Measurements from ENCODE around the gene GNG12.

The GNG12 gene

DNA sequence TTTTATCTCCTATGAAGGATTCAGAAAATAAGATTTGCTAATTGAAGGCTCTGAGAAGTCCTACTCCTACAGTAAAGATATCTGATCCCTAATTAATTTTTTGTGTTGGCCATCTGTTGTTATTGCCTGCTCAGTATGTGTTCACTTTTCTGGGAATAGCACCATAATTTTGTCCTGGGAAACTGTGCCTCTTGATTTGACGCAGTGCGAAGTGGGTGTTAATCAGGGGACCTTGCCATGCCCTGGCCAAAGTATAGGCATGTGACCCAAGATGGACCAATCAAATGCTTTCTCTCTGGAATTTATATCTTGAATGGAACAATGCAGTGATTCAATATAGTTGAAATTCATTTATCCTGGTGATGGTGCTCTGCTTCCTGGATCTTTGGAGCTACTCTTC lies 30.4 kb upstream of the GNG12 start:
- TF ChIP-seq, protein P1, sequence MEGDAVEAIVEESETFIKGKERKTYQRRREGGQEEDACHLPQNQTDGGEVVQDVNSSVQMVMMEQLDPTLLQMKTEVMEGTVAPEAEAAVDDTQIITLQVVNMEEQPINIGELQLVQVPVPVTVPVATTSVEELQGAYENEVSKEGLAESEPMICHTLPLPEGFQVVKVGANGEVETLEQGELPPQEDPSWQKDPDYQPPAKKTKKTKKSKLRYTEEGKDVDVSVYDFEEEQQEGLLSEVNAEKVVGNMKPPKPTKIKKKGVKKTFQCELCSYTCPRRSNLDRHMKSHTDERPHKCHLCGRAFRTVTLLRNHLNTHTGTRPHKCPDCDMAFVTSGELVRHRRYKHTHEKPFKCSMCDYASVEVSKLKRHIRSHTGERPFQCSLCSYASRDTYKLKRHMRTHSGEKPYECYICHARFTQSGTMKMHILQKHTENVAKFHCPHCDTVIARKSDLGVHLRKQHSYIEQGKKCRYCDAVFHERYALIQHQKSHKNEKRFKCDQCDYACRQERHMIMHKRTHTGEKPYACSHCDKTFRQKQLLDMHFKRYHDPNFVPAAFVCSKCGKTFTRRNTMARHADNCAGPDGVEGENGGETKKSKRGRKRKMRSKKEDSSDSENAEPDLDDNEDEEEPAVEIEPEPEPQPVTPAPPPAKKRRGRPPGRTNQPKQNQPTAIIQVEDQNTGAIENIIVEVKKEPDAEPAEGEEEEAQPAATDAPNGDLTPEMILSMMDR (IDR thresholded peaks at IDR 0.05; ENCODE audit: insufficient read depth, low read length, poor library complexity, severe bottlenecking) = no peak
- H3K4me2 ChIP-seq (ENCODE audit: low read depth, low read length, poor library complexity, severe bottlenecking) = no peak overlapping the region
- H3K36me3 ChIP-seq (ENCODE audit: low read length) = no peaks in the 10 kb centered on the region
- no peak overlapping the region for H2AFZ ChIP-seq (ENCODE audit: low read depth, low read length, severe bottlenecking)
- no peaks in the 10 kb centered on the region for H3F3A ChIP-seq (ENCODE audit: insufficient read depth)
- no peaks in the 10 kb centered on the region for H3K9me3 ChIP-seq (ENCODE audit: insufficient read depth, low read length)
- H3K4me3 ChIP-seq (ENCODE audit: insufficient read depth, low read length, poor library complexity, severe bottlenecking) = no peak overlapping the region
- H3K9me2 ChIP-seq (replicated peaks; ENCODE audit: insufficient read depth, low read length) = no peaks in the 10 kb centered on the region
- H3K9ac ChIP-seq (ENCODE audit: low read length) = no peak overlapping the region
- H3K79me2 ChIP-seq (ENCODE audit: insufficient read depth, low read length) = no peaks in the 10 kb centered on the region
- no peaks in the 10 kb centered on the region for H4K20me1 ChIP-seq (ENCODE audit: low read depth, low read length)
- H3K27ac ChIP-seq (ENCODE audit: low read depth, low read length) = no peak overlapping the region
- H3K27me3 ChIP-seq (ENCODE audit: low read length) = no peaks in the 10 kb centered on the region

DNA sequence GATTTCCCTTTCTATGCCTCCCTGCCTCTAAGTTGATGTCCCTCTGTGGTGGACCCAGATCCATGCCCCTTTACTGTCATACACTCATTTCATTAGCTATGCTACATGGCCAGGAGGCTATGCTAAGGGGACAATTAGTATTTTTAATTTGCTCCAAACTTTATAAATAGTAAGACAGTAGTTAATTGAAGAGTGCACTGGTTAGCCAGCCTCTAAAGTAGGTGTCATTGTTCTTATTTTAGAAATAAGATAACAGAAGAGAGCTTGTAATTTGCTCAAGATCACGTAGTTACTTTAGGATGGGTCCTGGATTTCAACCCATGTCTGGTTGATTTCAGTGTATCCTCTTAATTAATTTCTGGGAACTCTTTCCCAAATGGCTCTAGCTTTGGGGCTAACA lies 29.4 kb upstream of the GNG12 start:
- H3K36me3 ChIP-seq (ENCODE audit: low read length) = no peaks in the 10 kb centered on the region
- H3K9ac ChIP-seq (ENCODE audit: low read length) = no peak overlapping the region
- H3F3A ChIP-seq (ENCODE audit: insufficient read depth) = no peaks in the 10 kb centered on the region
- no peaks in the 10 kb centered on the region for H3K9me3 ChIP-seq (ENCODE audit: insufficient read depth, low read length)
- H3K79me2 ChIP-seq (ENCODE audit: insufficient read depth, low read length) = no peaks in the 10 kb centered on the region
- H3K27ac ChIP-seq (ENCODE audit: low read depth, low read length) = no peak overlapping the region
- no peaks in the 10 kb centered on the region for H3K27me3 ChIP-seq (ENCODE audit: low read length)
- no peak for TF ChIP-seq EZH2phosphoT487 (conservative IDR thresholded peaks at IDR 0.05; ENCODE audit: low read length)
- TF ChIP-seq, protein P1 (IDR thresholded peaks at IDR 0.05; ENCODE audit: insufficient read depth, low read length, poor library complexity, severe bottlenecking) = no peak
- no peaks in the 10 kb centered on the region for H4K20me1 ChIP-seq (ENCODE audit: low read depth, low read length)
- no peak overlapping the region for H2AFZ ChIP-seq (ENCODE audit: low read depth, low read length, severe bottlenecking)
- H3K4me3 ChIP-seq (ENCODE audit: insufficient read depth, low read length, poor library complexity, severe bottlenecking) = no peak overlapping the region
- H3K4me2 ChIP-seq (ENCODE audit: low read depth, low read length, poor library complexity, severe bottlenecking) = no peak overlapping the region
- no peaks in the 10 kb centered on the region for H3K9me2 ChIP-seq (replicated peaks; ENCODE audit: insufficient read depth, low read length)

DNA sequence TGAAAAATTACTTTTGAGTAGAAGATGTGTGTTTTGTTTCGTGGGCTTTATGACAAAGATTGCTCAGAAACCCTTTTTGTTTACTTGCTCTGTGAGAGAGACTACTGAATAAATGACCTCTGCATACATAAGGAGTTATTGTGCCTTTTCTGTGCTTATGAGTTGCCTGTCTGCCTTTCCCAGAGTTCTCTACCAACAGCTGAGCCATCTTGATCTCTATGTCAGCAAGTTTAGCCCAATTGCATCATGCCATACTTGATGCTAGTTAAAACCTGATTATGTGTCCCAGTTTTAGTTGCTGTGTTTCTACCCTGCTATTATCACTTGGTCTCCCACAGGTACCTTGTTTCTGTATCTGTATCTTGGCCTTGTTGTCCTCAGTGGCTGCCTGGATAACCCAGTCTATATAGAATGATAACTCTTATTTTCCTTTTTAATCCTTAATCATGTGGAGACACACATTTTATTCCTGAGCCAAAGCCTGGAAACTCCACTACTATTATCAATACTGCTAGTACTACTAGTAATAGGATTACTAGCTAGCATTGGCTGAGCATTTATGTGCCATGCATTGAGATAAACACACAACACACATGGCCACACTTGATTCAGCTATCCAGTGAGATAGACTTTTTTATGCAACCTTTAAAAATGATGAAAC lies 28.7 kb upstream of the GNG12 start:
- TF ChIP-seq, protein P1 (IDR thresholded peaks at IDR 0.05; ENCODE audit: insufficient read depth, low read length, poor library complexity, severe bottlenecking) = no peak
- no peak for TF ChIP-seq EZH2phosphoT487 (conservative IDR thresholded peaks at IDR 0.05; ENCODE audit: low read length)
- H3K9me2 ChIP-seq (replicated peaks; ENCODE audit: insufficient read depth, low read length) = no peaks in the 10 kb centered on the region

More for the DNA sequence above, 28.7 kb upstream of the GNG12 start:
- Histone ChIP-seq H2AFZ (ENCODE audit: low read depth, low read length, severe bottlenecking) (no peak overlapping the region), H4K20me1 (ENCODE audit: low read depth, low read length) (no peaks in the 10 kb centered on the region), H3K9ac (ENCODE audit: low read length) (no peak overlapping the region), H3K27me3 (ENCODE audit: low read length) (no peaks in the 10 kb centered on the region), H3K27ac (ENCODE audit: low read depth, low read length) (no peak overlapping the region), H3K79me2 (ENCODE audit: insufficient read depth, low read length) (no peaks in the 10 kb centered on the region), H3K9me3 (ENCODE audit: insufficient read depth, low read length) (no peaks in the 10 kb centered on the region), H3F3A (ENCODE audit: insufficient read depth) (no peaks in the 10 kb centered on the region), H3K36me3 (ENCODE audit: low read length) (no peaks in the 10 kb centered on the region), H3K4me3 (ENCODE audit: insufficient read depth, low read length, poor library complexity, severe bottlenecking) (no peak overlapping the region), H3K4me2 (ENCODE audit: low read depth, low read length, poor library complexity, severe bottlenecking) (no peak overlapping the region)

Data from SU-DHL-6 (cell line).